Activated naive CD8-positive, alpha-beta T cell treated with anti-CD3 and anti-CD28 coated beads, Interleukin-2, amount 50 U/mL, for 16 hours (primary cell): ENCODE measurements around the gene MAB21L4.

Source experiments
- DNase-seq: peaks from one replicate; pipeline ENCODE4 v3.0.0-alpha.2; 2020; ENCODE audit warnings: low read depth, low spot score

MAB21L4 gene

DNA sequence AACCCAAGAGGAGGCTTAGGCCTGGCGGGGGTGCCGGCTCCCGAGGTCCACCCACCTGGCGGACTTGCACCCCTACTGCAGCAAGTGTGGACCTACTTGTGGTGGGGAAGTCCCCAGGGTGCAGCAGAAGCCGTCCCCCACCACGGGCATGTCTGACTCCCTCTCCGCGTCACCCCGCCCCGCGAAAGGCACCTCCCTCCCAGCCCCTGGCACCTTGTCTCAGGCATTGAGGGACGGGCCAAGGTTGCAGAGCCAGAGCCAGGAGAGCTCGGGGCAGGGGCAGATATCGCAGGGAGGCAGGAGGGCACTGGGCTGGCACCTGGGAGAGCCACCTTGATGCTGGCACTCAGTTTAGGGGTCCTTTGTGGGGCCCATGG, 29.2 kb upstream of the MAB21L4 start:
- no peak for DNase-seq

DNA sequence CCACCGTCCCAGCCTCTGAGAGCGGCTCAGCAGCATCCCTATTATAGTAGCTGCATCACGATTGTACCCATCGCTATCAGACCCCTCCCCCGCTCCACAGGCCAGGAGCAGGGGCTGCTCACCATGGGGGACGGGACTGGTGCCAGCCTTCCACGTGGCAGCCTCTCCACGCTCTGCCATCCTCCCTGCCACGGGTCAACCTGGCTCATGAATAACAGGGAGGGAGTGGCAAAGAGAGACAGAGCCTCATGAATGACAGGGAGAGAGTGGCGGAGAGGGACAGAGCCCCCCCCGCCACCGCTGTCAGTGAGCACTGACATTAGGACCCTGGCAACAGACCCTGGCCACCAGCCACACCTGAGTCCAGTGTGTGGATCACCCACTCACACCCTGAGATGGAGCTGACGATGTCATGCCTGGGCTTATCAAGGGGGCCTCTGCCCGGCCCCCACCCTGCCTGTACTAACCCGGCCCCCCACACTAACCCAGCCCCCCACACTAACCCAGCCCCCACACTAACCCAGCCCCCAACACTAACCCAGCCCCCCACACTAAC, 27.1 kb upstream of the MAB21L4 start:
- DNase-seq, result no peak

DNA sequence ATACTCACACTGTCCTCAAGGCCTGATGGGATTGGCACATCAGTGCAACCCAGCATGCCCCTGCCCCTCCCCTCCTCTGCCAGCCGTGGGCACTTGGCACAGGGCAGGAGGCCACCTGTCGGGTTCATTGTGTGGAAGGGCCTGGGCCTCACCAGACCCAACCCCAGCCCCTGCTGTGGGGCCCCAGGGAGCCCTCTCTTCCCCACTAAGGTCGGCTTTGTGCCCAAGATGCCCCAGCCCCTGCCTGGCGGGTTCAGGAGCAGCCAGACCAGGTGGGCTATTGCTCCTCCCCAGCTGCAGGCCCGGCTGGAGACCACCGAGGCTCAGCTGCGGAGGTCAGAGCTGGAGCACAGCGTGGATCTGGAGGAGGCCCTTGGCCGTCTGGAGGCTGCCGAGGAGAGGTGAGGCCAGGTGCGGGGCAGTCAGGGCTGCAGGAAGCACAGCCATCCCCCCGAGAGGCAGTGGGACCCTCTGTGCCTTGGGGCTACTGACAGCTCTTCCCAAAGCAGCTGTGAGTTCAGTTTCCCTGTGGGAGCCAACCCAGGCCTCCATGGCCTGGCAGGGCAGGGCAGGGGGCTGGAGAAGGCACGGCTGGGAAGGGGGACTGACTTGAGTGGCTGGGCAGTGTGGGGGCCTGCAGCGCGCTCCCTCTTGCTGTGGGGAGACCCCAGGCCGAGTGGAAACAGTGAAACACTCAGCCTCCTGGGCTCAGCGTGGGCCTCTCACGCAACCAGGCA, 26.5 kb upstream of the MAB21L4 start:
- no peak for DNase-seq

DNA sequence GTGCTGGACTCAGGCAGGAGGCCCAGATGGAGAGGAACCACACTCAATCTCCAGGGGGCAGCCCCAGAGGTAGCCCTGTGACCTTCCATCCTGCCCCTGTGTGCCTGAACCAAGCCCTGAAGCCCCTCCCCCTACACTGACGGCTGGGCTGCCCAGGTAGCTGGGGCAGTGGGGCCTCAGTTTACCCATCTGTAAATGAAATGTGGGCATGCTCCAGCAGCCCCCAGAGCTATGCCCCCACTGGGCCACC, 26.0 kb upstream of the MAB21L4 start:
- DNase-seq, result no peak

DNA sequence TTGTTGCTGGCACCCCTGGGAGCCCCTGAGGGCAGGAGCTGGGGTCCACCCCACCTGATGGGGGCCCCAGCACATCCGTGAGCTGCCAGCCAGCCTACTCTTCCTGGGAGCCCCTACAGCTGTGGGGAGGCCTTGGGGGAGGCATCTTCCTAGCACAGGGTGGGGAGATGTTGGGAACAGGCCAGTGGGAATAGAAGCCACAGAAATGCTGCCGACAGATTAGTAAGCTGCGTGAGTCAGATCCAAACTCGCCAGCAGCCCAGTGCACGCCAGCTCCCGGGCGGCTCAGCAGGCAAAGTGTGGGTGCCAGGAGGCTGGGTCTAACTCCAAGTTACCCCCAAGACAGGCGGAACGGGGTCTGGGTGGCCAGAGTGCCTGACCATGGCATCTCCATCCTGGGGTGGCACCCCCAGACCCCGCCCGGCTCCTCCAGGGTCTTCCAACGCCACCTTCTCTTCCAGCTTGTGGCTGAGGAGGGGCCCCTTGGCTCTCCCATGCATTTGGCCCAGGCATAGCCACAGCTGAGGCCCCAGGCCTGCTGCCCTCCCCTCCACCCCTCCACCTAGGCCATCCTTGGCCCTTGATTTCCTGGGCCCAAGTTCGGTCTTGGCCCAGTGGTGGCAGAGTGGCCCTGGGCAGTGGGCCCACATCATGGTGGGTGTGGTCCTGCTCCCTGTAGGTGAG, 25.5 kb upstream of the MAB21L4 start:
- DNase-seq, result no peak

DNA sequence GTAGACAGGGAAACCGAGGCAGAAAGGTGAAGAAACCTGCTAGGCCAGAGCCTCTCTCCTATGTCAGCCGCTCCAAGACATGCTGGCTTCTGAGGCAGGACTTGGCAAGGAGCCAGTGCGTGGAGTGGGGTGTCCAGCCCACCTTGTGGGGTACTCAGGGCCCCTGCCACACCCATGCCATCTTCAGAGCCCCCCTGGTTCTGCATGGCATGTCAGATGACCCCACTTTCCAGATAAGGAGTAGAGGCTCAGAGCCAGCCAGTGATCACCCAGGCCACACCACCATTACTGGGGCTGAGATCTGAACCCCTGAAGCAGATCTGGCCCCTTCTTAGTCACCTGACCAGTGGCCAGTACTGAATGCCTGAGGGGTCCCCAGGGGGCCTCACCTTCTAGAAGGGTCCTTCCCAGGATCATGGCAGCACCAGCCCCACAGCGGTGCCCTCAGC, 24.9 kb upstream of the MAB21L4 start:
- DNase-seq, result no peak

DNA sequence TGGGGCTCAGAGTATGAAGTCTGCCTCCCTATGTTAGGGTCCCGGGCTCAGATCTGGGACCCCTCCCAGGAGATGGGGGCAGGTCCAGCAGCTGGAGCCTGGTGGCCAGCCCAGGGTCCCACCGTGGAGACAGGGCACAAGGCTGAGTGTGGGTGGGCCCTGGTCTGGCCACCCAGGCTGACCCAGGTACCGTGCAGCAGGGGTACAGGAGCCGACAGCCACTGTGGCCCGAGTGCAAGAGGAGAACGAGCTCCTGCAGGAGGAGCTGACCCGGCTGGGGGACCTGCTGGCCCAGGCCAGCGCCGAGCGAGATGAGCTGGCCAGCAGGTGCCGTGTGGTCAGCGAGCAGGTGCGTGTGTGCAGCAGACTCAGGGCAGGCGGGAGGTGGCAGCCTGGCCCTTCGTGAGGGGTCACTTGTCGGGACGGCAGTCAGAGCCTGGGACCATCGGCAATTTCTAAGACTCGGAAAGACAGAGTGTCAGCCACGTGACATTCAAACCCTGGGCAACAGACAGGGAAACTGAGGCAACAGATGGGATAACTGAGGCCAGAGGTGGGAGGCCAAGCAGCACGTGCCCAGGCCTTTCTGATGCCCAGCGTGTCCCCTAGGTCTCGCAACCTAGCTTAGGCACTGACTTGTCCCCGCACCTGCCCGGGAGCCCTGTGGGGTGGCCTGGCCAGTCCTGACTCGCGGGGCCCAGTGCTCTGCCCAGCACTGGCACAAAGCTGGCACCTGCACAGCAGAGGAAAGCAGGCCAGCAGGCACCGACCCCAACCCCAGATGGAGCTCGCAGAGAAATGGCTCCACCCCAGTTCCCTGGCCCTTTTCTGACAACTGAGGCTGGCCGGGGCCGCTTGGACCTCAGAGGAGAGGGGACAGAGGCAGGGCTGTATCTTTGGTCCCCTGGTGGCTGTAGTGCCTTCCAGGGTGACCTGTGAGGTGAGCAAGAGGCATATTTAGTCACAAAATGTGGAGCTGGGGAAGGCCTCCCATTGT, 24.1 kb upstream of the MAB21L4 start:
- no peak for DNase-seq

DNA sequence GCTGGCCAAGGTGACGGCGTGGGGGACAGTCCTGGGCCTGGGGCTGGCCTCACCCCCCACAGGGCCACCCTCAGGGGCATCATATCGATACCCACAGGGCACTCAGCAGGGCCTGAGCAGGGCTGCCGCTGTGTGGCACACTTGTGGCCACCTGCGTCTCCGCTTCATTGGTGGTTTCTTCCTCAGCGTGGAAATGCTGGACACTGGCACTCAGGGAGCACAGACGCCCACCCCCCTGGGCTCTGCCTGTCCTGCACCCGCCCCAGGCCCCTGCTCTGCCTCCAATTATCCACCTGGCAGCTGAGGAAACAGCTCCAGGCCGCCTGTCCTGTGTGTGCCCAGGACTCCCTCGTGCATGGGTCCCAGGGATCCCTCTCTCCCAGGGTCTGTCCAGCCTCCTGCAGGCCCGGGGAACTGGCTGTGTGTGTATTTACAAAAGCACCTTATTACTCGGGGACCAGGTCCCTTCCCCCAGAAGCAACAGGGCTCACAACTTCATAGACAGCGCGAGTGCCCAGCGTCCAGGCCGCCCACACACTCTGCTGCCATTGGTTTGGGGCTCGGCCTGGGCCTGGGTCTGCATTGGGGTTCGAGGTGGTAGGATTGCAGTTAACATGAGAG, 23.3 kb upstream of the MAB21L4 start:
- DNase-seq, result no peak

DNA sequence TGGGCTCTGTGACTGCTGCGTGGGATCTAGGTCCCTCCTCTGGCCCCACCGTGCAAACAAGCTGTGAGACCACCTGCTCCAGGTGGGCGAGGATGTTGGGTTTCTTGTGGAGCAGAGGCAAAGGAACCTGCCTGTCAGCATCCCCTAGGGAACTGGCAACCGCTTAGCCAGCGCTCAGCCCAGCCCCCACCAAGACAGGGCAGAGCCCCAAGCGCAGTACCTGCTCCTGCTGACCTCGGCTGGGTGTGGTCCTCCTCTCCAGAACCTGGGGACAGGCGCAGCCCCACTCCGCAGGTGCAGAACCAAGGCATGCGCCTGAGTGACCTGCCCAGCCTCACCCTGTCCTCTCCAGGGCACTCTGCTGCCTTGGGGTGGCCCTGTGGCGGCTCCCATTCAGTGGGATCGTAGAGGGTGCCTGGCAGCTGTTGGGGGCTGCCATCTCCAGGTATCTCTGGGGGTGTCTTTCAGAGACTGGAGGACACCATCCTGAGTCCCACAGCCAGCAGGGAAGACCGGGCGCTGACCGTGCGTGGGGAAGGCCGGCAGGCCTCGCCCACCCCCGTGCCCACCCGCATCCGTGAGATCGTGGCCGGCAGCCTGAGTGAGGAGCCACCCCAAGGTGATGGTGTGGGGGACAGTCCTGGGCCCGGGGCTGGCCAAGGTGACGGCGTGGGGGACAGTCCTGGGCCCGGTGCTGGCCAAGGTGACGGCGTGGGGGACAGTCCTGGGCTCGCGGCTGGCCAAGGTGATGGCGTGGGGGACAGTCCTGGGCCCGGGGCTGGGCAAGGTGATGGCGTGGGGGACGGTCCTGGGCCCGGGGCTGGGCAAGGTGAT, 22.5 kb upstream of the MAB21L4 start:
- no peak for DNase-seq

DNA sequence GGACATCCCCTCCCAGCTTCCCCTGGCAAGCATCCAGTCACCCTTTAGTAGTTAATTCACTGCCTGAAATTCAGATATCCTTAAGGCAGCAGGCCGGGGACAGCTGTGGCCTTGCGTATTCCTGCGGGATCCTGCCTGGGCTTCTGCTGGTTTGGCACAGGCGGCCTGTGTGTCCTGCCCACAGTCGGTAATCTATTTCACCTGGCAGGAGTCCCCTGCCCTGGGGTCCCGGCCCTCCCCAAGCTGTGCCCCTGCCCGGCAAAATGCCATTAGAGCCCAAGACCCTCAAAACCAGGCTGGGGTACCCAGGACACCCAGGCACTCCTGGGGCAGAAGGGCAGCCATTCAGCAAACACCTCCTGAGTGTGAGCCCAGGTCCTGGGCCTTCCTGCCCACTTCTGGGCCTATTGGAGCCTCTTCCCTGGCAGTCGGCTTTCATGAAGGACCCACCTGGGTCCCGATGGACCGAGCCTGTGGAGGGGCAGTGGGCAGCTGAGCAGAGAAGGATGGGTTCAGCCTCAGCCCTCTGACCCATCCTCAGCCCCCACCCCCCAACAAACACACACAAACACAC, 21.8 kb upstream of the MAB21L4 start:
- DNase-seq, result no peak

DNA sequence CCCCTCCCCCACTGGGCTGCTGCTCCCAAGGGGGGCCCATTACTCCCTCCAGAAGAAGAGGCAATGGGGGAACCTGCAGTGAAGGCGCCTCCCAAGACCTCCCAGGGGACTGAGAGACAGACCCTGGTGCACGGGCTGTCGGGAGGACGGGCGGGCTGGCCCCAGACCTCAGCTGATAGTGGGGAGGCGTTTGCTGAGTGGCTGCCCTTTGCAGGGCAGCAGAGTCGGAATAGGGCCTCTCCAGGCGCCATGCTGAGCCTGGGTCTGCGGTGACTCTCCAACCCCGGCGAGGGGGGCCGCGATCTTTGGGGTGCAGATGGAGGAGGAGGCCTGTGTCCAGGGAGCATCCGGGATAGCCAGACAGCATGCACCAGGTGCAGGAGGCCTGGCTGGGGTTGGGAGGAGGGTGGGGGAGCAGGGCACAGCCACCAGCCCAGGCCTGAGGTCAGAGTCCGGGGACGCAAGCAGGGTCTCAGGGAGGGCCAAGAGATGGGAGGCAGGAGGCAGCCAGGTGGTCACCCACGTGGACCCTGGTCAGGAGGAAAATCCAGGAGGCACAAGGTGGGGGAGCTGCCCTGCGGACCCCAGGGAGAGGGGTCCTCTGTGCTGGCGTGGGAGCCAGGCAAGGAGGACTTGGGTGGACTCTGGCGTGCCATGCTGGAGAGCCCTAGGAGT, 21.2 kb upstream of the MAB21L4 start:
- DNase-seq, result no peak

DNA sequence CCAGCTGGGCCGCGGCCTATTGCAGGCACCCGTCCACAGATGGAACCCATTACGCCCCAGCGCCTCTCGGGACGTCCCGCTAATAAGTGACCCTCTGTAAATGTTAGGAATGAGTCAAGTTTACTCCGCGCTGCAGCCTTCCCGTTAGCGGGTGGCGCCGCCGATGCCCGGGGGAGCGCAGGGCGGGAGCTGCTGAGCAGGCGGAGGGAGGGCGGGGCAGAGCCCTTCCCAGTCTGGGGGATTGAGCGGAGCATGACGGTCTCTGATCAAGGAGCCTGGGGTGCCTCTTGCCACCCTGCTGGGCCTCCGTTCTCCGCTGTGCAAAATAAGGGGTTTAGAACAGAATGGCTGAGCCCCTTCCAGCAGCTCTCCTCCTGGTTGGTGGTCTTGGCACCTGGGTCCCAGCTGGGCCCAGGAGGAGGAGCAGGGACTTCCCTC, 20.6 kb upstream of the MAB21L4 start:
- DNase-seq, result no peak

DNA sequence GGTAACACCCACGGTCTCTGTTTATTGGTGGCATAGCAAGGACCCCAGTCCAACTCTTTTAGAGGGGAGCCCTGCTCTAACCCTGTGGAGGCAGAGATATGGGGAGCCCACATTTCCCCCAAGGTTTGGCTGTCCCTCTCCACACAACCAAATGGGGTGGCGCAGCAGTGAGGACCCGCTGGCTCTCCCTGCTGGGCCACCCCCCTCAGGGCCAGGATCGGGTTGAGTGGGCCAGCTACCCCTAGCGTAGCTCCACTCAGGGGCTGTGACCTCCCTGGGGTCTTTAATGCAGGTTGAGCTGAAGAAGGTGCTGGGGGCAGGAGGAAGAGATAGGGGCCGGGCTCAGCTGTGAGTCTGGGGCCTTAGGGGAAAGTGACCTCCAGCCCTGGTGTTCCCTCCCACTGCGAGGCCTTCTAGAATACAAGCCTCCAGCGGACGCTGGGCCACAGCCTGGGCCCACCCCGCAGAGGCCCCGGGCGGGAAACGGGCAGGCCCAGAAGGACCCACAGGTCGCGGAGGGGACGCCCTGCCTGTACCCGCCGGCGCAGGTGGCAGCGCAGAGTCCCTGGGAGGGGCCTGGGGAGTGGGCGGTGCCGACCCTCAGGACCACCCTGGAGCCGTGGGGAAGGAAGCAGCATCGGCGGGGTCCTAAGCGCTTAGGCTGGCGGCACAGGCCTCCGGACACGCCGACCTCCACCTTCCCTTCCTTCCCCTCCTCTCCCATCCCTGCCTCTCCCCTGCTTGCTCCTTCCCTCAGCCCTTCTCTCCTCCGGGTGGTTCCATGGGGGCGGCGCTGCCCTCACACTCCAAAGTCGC, 19.8 kb upstream of the MAB21L4 start:
- DNase-seq, result no peak

DNA sequence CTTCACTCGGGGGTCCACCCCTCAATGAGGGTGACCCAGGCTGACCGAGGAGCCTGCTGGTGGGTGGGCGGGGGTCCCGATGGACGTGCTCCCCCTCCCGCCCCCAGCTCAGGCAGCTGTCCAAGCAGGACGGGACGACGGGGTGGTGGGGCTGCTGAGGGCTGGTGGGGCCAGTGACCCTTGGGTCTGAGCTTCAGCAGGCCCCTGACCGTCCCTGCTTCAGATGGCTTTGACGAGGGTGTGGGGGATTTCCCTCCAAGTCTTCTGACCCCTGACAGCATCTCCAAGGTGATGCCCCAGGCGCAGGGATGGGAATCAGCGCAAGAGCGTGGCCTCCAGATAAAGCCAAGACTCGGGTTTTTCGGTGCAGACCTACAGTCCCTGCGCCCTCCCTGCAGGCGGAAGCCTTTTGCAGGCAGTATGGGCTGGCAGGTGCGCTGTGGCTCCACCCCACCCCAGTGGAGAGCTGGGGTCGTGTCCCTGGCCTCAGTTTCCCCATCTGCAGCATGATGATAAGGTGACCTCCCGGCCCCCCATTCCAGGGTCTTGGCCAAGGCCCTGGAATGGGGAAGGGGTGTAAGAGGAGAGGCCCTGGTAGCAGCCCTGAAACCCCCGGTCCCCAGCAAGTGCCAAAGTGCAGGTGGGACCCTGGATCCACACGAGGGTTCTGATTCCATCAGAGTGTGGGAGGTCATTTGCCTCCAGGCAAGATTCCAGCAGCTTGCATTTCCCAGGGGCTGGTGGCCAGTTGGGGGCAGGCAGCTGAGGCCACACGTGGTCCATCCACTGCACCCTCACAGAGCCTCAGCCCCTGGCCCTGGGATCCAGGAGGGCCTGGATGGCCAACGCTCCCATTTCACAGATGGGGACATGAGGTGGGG, 18.9 kb upstream of the MAB21L4 start:
- DNase-seq, result no peak

DNA sequence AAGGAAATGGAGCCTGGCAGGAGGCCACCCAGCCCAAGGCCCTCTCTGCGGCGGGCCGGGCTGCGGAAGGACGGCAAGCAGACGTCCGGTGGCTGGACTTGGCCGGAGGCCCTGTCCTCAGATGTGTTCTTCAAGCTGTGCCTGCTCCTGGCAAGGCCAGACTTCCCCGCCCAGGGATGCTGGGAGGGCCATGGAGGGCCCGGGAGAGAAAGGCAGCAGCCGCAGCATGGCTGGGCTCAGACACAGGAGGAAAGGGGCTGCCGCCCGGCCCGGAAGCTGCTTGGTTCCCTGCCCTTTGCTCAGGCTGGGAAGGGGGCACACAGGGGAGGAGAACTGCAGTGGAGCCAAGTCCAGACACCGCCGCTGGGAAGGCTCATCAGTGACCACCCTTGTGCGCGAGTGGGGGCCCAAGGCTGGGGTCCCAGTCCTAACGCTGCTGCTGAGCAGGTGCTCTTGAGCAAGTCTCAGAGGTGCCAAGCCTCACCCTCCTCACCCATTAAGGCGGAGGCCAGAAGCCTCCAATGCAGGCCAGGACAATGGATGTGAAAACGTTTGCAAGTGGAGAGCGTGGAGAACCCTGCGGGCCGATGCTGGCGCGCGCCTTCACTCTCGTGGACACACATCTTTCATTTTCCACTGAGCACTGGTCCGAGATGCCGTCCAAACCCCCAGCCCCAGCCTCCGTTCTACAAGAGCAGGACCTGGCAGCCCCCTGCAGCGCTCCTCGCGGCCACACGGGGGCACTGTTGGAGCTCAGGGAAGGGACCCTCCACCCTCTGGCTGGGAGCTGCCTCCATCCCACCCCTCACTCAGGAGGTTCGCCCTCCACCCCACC, 18.1 kb upstream of the MAB21L4 start:
- DNase-seq, result peak; percentile 43

DNA sequence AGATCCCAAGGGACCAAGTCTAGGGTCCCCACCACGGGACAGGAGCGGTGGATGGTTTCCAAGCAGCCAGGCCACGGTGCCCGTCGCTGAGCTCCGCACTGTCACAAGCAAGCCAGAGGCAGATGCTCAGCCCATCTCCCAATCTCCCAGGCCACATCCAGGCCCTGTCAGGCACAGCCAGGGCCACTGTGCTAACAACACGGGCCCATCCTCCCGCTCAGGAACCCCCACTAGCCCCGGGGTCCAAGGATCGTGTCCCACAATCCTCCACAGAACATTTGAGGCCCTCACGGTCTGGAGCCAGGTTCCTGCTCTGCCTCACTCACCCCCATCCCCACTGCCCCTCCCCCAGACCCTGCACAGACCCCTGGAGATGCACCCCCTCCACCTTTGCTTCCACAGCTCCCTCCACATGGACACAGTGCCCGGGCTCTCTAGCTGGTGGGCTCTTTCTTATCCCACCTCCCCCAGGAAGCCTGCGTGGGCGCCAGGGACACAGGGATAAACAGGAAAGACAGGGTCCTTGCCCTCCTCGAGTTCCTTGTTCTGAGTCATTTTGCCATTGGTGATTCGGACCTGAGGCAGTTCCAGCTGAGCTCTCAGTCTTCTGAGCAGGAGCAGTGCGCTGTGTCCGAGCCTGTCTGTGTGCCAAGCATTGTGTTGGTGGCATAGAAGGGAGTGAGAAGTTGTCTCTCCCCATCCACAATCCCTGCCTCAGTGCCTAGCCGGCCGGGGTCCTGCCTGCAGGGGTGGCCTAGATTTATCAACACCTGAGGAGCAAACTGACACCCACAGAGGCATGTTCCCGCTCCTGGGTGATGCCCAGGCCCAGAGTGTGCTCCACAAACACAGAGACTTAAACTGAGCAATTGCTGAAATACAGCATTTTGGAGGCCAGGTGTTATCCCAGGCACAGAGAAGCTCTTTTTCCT, 17.2 kb upstream of the MAB21L4 start:
- DNase-seq, result no peak
